ENCODE data around the gene RRM2.
"Not testable (repeated sequence)": the region's sequence is repeated elsewhere in the genome, so short reads cannot be mapped to it uniquely, and the experiment has no call there.

Gene RRM2

DNA sequence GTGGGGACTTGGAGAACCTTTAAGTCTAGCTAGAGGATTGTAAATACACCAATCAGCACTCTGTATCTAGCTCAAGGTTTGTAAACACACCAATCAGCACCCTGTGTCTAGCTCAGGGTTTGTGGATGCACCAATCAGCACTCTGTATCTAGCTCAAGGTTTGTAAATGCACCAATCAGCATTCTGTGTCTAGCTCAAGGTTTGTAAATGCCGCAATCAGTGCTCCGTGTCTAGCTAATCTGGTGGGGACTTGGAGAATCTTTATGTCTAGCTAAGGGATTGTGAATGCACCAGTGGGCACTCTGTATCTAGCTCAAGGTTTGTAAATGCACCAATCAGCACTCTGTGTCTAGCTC lies 30.7 kb upstream of the RRM2 start:
- DNase-seq: not testable (repeated sequence)

DNA sequence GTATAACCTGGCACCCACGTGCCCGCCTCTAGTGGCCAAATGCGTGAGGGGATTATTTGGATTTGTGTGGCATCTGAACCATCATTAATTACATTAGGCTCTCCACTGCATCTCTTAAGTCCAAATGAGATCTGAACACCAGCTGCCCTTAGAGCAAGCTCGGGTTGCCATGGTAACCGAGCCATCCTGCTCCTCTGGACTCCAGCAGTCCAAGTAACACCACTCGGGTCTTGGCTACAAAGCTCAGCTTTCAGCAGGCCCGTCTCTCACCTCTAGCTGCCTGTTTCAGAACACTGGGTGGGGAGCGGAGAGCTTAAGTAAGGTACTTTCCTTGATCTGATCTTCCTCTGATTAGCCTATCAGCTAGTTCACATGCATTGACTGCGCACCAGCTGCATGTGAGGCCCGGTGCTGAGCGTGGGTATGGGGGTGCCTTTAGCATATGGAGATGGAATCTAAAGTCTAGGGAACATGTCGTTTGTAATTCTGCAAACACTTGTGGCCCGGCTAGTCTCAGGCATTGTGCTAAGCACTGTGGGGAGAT lies 28.2 kb upstream of the RRM2 start:
- no peak for DNase-seq

DNA sequence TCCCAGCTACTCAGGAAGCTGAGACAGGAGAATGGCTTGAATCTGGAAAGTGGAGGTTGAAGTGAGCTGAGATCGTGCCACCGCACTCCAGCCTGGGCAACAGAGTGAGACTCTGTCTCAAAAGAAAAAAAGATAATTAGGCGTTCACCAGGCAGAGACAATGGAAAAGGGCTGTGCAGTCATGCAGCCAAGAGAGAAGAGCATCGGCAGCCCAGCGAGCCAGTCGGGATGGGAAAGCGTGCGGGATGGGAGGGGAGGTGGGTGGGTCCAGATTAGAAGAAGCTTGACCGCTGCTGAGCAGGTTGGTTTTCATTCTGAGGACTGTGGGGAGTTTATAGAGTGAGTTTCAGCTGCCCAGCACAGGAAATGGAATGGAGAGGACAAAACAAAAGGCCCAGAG lies 27.4 kb upstream of the RRM2 start:
- DNase-seq: no peak

DNA sequence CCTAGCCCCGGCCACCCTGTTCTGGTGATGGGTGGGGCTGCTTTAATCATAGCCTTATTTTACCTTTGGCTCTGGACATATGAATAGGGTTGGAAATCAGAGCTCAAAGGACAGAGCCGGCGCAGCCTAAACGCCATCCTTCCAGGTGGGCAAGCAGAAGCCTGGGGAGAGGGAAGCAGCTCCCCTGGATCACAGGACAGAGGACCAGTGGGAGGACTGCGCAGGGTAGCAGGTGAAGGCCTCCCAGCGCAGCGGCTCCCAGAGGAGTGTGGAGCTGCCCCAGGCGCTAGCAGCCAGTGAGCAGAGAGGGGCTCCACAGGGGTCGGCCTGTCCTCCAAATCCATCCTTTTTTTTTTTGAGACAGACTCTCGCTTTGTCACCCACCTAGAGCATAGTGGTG lies 25.9 kb upstream of the RRM2 start:
- no peak for DNase-seq

DNA sequence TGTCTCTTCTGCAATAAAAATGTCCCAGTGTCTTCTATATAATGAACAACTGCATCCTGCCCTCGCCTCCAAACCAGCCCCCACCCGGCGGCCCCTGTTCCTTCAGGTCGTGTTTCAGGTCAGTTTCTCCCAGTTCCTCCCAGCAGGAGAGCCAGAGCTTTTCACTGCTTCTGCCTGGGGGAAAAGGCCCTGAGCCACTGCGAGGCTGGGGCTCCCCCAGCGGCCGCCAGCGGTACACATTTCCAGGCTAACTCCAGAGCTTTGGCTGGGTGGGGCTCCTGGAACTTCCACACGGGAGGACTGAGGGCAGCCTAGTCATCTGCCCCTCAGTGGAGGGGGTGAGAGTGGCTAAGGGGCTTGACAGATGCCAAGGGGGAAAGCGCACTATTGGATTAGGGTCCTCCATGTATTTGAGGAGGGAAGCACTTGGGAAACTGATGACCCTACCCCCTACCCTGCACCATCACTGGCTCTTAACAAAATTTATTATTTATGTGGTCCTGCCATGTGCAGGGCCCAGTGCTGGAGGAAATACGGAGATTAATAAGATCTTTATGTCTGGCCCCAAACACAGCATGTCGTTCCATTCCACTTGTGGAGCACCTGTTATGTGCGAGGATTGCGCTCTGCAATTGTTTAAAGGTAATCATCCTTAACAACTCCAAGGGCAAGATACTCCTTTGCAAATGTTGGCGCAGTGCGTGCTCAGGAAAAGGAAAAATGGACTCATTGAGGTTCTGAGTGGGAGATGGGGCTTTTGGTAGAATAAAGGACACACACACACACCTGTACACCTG lies 25.0 kb upstream of the RRM2 start:
- peak; percentile 43 for DNase-seq

DNA sequence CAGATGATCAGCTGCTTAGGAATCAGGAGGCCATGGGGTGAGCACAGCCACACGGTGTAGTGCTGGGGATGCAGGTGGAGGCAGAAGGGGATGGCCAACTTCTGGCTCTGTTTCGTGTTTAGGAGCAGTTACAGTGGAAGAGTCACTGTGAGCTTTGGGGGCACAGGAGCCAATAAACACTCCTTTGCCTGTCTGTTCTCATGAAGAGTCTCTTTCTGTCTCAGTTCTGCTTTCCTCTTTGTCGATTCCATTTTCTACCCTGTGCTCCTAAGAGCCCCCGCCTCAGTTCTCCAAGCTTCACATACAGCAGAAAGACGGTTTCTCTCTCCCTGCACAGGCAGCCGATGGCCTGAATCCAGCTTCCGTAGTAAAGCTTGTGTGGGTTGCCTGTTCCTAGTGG lies 21.0 kb upstream of the RRM2 start:
- DNase-seq: no peak

DNA sequence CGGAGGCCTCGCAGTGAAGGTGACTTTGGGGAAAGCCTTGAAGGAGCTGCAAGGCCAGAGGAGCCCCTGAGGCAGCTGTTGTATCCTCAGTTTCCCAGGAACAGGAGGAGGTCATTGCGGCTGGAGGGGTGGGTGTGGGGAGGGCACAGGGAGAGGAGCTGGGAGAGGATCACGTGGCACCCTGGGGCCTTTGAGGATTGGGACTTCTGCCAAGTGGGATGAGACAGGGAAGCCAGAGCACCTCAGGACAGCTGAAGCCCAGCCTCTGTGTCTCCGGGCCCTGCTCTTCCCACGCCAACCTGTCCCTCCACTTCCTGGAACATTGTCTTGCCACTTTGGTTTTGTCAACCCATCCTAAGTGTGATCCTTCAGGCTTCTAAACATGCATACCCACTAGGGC lies 19.4 kb upstream of the RRM2 start:
- no peak for DNase-seq

DNA sequence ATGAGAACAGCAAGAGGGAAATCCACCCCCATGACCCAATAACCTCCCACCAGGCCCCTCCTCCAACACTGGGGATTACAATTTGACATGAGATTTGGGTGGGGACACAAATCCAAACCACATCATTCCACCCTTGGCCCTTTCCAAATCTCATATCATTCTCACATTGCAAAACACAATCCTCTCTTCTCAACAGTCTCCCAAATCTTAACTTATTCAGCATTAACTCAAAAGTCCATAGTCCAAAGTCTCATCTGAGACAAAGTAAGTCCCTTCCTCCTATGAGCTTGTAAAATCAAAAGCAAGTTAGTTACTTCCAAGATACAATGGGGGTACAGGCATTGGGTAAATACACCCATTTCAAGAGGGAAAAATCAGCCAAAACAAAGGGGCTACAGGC lies 17.6 kb upstream of the RRM2 start:
- DNase-seq: not testable (repeated sequence)

DNA sequence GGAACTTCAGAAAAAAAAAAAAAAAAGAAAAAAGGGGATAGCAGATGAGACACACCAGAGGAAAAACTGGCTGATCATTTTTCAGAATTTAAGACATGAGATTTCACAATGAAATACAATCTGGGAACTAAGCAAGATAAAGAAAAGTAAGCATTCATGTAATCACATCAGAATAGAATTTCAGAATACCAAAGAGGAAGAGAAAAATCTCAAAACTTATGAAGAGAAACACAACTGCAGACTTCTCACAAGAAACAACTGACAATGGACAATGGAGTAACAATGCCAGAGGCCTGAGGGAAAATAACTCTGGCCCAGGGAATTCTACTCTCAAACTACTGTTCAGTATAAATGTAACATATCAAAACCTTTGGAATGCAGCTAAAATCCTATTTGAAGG lies 13.2 kb upstream of the RRM2 start:
- DNase-seq: no peak

DNA sequence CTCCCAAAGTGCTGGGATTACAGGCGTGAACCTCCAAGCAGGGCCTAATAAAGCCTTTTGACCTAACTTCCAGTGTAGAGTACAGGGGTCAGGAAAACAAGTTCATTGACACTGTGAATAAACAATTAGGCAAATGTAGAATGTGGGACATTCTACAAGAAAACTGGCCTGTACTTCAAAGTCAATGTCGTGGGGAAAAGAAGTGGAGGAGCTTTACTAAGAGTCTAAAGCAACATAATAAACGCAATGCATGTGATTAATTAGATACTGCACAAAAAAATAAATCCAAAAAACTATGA lies 3.6 kb upstream of the RRM2 start:
- DNase-seq: no peak

DNA sequence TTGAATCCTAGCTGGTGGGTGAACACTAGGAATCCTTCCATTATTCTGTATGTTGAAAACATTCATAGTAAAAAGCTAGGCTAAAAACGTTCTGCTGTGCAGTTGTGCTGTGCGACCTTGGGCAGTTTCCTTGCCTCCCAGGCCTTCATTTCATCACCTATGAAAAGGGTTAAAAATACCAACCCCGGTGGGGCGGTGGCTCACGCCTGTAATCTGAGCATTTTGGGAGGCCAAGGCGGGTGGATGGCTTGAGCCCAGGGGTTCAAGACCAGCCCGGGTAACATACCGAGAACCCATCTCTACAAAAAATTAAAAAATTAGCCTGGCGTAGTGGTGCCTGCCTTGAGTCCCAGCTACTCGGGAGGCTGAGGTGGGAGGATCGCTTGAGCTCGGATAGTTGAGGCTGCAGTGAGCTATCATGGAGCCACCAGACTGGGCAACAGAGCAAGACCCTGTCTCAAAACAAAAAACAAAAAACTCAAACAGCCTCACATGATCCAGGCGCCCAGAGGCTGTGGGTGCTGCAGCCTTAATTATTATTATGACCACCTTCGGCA lies 2.9 kb upstream of the RRM2 start:
- DNase-seq: no peak

DNA sequence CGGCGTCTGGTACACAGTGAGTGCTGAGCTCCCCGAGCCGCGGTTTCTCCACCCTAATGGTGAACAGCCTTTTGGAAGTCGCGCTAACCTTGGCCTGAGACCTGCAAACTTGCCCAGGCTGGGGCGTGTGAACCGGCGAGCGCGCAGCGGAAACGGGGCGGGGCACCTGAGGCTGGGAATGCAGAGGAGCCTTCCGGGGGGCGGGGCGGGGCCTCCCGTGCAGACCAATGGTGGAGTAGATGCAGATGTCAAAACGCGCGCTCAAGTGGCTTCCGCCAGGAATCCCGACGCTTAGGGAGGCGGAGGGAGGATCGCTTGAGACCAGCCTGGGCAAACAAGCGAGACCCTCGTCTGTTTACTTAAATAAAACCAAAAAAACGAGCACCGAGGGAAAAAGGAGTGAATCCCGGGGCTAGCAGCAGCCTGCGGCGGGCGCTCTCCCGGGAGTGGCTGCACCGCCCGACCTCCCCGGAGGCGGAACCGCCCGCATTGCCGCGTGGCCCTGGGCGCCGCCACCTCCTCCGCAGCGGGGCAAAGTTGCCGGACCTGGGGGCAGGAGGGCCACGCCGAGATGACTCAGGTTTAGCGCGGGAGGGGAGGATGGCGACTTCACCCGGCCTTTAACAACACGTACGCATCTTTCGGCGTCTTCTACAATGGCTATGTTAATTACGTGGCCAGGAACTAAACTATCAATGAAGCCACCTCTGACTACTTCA lies 2.2 kb upstream of the RRM2 start:
- peak; percentile 91 for DNase-seq

DNA sequence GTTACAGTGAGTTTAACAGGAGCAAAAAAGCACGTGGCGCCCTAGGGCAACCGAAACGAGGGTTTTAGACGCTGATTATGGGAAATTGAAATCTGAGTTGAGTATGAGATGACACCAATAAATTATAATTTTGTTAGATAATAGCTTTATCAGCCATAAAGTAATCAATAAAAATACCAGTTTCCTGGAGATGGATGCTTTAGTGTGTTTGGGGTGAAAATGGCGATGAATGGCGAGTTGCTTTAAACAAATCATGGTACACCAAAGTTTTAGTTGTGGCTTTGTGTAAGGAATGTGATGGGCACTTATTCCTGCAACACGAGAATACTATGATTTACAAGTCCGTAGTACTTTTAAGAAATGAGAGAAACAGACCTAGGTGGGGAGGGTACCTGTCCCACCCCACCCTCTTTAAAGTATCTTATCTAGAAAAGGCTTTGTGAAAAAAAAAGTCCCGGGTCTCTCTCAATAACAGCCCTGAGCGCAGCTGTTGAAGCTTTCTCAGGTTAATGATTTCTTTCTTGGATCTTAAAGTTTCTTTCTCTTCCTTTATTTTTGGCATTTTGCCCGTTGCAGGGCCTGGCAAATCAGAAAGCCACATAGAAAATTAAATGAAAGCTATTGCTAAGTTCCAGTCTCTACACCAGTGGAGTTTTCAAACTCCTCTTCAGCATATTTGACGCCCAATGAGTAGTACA lies 1.5 kb upstream of the RRM2 start:
- peak; percentile 26 for DNase-seq

DNA sequence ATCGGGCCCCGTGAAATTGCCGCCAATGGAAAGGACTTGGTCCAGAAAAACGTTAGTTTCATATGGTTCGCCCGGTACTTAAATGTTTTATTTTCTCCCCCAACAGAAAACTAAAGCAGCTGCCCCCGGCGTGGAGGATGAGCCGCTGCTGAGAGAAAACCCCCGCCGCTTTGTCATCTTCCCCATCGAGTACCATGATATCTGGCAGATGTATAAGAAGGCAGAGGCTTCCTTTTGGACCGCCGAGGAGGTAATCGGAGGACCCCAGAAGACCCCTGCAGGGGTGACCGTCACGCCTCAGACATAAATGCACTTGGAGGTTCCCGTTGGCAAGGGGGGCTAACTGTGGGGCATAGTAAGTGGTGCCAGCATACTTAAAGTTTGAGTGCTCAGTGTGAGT lies 742 bp downstream of the RRM2 start:
- no peak for DNase-seq

DNA sequence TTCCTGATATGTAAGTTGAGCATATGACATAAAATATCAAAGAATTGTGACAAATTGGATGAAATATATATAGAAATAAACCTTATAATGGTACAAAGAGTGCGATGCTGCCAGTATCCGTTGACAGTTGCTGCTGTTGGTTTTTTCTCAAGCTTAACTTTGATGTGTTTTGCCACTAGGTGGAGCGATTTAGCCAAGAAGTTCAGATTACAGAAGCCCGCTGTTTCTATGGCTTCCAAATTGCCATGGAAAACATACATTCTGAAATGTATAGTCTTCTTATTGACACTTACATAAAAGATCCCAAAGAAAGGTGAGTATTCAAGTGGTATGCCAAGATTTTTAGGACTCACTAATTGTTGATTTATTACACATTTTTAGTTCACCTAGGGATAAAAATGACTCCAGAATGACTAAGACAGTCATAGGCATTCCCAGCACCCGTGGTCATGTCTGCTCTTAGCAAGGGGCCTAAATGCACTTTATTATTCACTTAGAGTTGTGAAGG lies 2.1 kb downstream of the RRM2 start:
- DNase-seq: peak; percentile 77

DNA sequence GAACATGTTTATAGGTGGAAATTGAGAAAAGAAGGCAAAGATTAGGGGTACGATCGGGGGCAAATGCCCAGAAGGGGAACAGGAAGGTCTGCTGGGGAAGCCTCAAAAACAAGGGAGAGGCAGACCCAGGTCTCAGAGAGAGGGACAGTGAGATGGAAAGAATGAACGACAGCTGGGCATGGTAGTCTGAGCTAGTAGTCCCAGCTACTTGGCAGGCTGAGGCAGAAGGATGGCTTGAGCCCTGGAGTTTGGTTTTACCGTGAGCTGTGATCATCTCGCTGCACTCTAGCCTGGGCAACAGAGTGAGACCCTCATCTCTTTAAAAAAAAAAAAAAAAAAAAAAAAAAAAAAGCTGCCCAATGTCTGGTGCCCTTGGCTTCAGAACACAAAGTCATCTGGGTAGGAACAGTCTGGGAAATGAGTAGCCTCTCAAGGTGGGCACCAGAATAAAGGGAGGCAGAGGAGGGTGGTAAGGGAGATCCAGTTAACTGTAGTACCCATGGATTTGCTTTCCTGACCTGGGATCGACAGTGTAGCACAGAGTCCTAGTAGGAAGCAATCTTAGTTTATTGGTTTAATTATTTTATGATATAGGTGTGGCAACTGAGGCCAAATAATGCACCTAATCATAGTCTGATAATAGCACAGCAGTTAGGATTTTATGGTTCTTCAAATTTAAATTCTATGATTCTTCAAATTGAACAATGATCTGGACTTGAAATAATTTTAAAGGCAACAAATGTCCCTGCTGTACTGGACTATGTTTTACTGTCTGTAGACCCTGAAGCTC lies 3.5 kb downstream of the RRM2 start:
- DNase-seq: no peak

DNA sequence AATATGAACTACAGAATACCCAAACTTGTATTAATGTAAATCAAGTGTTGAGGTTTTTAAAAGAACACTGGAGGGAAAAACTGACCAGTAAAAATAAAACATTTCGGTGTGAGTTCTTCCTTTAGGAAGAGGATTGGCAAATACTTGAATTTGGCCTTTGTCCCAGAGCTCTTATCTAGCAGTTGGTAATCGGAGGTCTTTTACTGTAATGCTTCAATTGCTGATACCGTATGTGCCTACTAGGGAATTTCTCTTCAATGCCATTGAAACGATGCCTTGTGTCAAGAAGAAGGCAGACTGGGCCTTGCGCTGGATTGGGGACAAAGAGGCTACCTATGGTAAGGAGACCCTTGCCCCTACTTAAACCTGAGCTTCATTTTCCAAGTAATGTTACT lies 4.1 kb downstream of the RRM2 start:
- no peak for DNase-seq

DNA sequence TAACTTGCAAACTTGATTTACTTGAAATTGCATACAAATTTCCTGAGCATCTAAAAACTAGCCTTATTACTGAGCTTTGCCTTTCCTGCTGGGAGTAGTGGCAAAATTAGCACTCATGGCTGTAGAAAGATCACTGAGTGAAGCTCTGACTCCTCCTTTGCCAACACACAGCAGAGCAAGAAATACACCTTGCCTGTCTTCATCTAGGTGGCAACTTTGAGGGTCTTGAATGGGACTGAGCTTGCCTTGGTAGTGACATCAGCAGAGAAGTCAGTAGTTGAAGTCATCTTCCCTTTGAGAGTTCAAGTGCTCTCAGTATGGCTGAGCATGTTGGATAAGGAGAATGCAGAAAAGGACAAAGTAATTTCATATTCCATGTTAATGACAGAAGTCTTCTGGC lies 5.9 kb downstream of the RRM2 start:
- no peak for DNase-seq

DNA sequence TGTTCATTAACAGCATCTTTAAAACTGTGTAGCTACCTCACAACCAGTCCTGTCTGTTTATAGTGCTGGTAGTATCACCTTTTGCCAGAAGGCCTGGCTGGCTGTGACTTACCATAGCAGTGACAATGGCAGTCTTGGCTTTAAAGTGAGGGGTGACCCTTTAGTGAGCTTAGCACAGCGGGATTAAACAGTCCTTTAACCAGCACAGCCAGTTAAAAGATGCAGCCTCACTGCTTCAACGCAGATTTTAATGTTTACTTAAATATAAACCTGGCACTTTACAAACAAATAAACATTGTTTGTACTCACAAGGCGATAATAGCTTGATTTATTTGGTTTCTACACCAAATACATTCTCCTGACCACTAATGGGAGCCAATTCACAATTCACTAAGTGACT lies 7.0 kb downstream of the RRM2 start:
- DNase-seq: no peak

DNA sequence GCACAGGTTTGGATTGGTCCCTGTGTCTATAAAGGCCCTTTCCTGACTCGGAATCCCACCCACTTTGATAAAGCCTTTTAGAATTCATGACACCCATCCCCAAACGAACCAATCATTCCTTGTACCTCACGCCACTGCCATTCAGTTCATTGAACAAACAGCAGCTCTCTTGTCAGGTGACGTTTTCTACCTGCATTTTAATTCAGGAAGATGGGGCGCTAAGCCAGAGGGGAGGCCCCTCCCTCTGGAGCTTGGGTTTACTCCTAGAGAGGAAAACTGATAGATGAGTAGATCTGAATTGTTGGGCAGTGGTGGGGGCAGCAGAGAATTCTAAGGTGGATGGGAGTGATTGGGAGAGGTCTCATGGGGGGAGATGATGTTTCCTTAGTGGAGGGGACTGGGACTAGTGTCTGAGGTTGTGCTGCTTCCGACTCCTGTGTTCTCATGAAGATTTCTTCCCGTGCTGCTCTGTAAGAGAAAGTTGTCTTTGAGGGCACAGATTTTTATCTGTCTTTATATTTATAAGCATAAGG lies 9.6 kb downstream of the RRM2 start:
- DNase-seq: no peak

DNA sequence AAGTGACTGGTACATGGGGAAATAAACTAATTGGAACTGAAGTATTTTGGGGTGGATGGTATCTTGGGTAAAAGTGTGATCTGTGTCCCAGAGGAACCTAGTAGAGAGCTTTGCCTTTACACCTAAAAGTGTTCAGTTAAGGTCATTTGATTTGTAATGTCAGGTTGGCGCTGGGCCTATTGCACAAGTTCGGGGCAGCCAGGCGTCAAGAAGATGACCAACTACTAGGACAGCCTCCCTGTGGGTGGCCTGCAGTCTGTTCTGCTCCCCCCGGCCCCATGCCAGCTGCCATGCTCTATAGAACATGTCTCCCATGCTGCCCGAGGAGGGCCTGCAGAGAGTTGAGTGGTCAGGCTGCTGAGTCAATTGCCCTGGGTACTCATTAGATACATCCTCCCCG lies 10.1 kb downstream of the RRM2 start:
- no peak for DNase-seq

DNA sequence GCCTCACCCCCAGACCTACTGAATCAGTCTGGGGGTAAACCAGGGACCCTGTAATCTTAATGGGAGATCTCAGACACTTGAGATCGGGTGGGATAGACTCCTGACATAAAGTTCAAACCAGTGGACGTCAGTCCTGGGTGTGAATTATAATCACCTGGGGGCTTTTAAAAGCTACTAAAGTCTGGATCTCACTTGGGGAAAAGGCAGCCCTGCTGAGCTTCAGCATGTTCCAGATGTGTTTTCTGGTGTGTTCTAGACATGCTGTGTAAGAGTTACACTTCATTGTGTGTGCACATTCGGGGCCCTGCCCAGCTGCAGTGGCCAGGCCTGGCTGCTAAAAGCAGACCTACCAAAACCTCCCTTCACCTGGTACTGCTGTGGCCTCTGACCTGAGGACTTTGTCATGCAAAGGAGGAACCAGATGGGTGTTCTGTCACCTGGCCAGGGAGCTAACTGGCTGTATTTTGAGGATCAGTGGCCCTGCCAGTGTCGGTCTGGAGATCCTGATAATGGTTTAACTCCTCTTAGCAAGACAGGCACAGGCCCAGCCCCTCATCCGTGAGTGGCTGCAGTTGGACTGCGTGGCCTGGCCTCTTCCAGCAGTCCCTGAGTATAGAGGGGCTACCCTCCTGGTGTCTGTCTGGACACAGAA lies 10.6 kb downstream of the RRM2 start:
- DNase-seq: no peak
